BJ (cell line): Measurements from ENCODE around the gene ANK2. TPM values are rescaled to one million over a fixed set of nuclear protein-coding genes. Genes with fewer than 3 reads are reported as not detected.

Experiments used
- CTCF ChIA-PET: fragments of 350-600 bp; formaldehyde crosslinking; extraction: SDS; loops from one replicate; lab custom pipeline; 2021; ENCODE audit warnings: antibody characterized with exemption, inconsistent platforms; lab: Yijun Ruan, JAX
- POLR2A ChIA-PET: fragments of 300-600 bp; sonication (Branson Sonifier 250); formaldehyde crosslinking; extraction: SDS; loops from one replicate; lab custom pipeline; 2021; ENCODE audit warnings: antibody characterized with exemption; lab: Charles Lee
- DNase-seq: peaks from one replicate; pipeline ENCODE4 v3.0.0-alpha.2; 2011; ENCODE audit warnings: low read depth
- H3K27me3 ChIP-seq: 2 replicates; pipeline ENCODE4 v1.6.0; 2011; ENCODE audit warnings: low read length; ENCODE audit not compliant: control insufficient read depth, insufficient read depth
- H3K36me3 ChIP-seq: 2 replicates; pipeline ENCODE4 v1.5.1; 2011; ENCODE audit warnings: low read length; ENCODE audit not compliant: control insufficient read depth, insufficient read depth
- H3K4me3 ChIP-seq: 2 replicates; pipeline ENCODE4 v1.5.1; 2011; ENCODE audit warnings: low read depth, mild to moderate bottlenecking, control low read depth, low read length
- polyA plus RNA-seq: library from polyadenylated mRNA; depleted of rRNA; stranded (reverse); fragments of >200 nt; gene quantifications from 2 replicates; pipeline ENCODE4 v1.2.3, GENCODE V29; 2011
- TF ChIP-seq, protein P1 (sequence below): IDR thresholded peaks from 2 replicates; pipeline ENCODE4 v1.5.1; 2011; ENCODE audit warnings: low read depth, mild to moderate bottlenecking, control low read depth, inconsistent platforms, low read length, moderate library complexity; ENCODE audit not compliant: insufficient read depth

Gene ANK2
- polyA plus RNA-seq, 1 experiment: 2.3 TPM

DNA sequence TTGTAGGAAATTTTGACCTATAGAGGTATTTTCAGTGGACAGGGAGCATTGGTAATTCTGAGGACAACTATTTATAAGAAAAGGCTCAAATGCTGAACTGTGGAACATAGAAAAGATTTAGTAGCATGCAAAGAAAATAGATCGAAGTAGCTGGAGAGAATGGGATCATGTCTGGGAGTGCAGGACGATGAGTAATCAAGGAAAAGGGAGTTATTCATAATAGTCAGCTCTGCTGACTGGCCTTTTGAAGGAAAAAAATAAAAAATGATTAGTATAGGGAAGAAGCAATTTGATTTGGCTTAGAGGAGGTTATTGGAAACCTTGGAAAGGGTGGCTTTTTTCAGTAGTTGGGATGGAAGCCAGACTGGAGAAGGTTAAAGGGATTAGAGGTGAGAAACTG is 22.9 kb upstream of the ANK2 start:
- Histone ChIP-seq H3K27me3 (no peaks in the 10 kb centered on the region), H3K4me3 (no peak overlapping the region), H3K36me3 (no peaks in the 10 kb centered on the region)
- DNase-seq: no peak
- POLR2A ChIA-PET: no interaction called here
- CTCF ChIA-PET: no interaction called here
- TF ChIP-seq, protein P1, sequence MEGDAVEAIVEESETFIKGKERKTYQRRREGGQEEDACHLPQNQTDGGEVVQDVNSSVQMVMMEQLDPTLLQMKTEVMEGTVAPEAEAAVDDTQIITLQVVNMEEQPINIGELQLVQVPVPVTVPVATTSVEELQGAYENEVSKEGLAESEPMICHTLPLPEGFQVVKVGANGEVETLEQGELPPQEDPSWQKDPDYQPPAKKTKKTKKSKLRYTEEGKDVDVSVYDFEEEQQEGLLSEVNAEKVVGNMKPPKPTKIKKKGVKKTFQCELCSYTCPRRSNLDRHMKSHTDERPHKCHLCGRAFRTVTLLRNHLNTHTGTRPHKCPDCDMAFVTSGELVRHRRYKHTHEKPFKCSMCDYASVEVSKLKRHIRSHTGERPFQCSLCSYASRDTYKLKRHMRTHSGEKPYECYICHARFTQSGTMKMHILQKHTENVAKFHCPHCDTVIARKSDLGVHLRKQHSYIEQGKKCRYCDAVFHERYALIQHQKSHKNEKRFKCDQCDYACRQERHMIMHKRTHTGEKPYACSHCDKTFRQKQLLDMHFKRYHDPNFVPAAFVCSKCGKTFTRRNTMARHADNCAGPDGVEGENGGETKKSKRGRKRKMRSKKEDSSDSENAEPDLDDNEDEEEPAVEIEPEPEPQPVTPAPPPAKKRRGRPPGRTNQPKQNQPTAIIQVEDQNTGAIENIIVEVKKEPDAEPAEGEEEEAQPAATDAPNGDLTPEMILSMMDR: no peak

DNA sequence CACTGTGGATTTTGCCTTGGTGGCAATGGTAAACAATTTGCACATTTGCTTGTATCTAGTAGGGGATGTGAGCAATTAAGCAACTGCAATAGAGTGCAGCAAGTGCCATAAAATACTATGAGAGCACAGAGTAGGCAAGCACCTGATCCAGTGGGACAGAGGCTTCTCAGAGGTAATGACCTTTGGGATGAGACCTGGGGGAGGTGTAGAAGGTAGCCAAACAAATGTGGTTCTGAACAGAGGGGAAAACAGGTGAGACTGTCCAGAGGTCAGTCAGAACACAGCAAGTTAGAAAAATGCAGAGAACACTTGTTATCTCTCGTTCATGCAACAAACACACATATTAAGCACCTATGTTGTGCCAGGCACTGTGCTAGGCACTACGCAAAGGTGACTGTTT is 21.4 kb upstream of the ANK2 start:
- TF ChIP-seq, protein P1: no peak
- Histone ChIP-seq H3K4me3 (no peak overlapping the region), H3K36me3 (no peaks in the 10 kb centered on the region), H3K27me3 (no peaks in the 10 kb centered on the region)
- CTCF ChIA-PET: no interaction called here
- DNase-seq: no peak
- POLR2A ChIA-PET: no interaction called here

DNA sequence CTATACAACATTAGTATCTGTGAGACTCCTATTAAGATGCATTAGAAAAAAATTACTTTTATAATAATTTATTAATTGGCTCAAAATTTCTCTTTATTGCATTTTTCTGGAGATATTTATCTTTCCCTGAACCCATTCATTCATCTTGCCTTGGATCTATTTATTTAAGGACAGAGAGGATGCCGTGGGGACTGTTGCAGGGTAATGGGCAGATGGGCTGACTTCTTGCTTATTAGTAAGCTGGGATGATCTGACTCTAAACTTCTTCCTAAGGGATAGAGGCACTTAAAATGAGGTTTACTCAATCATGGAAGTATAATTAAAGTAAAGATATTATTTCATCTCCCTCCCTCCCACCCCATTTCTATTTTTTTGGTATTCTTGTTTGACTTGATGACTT is 18.2 kb upstream of the ANK2 start:
- TF ChIP-seq, protein P1: no peak
- no peak for DNase-seq
- POLR2A ChIA-PET: no interaction called here
- Histone ChIP-seq H3K4me3 (no peak overlapping the region), H3K27me3 (no peaks in the 10 kb centered on the region), H3K36me3 (no peaks in the 10 kb centered on the region)
- CTCF ChIA-PET: no interaction called here

DNA sequence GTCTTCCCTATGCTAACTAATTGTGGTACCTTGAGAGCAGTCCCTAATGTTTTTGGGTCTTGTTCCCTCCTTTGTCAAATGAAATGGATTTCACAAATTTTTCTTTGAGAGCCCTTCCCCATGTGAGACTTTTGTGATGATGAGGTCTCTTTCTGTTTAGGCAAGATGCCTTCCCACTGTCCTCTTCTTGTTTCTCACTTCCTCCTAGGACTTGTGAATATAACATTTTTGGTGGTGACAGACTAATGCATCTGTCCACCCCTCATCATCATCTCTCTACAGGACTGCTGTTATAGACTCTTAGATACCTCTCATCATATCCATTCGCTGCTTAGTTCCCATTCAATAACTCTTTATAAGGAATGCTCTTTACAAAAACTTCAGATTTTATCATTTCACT is 8.7 kb upstream of the ANK2 start:
- H3K4me3 ChIP-seq: no peak overlapping the region
- CTCF ChIA-PET: no interaction called here
- POLR2A ChIA-PET: no interaction called here
- TF ChIP-seq, protein P1: no peak
- DNase-seq: no peak
- no peaks in the 10 kb centered on the region for H3K36me3 ChIP-seq
- no peaks in the 10 kb centered on the region for H3K27me3 ChIP-seq

DNA sequence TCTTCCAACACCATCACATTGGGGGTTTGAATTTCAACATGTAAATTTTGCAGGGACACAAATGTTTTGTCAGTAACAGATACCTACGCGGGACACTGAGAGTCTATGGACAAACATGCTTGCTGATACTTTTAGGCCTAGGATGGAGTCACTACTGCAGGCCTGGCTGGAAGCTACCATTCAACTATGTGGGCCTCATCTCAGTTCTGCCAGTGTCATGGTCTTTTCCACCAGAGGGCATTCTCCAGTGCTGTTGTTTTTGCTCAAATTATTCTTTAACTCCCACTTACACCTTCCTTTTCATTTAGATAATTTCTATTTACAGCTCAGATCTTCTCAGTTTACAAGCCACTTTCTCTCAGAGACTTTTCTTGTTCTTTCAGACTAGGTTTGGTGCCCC is 7.0 kb upstream of the ANK2 start:
- no peaks in the 10 kb centered on the region for H3K36me3 ChIP-seq
- no peak for DNase-seq
- CTCF ChIA-PET: no interaction called here
- H3K4me3 ChIP-seq: no peak overlapping the region
- TF ChIP-seq, protein P1: no peak
- POLR2A ChIA-PET: no interaction called here
- H3K27me3 ChIP-seq: no peaks in the 10 kb centered on the region
